ENCODE data around the gene GBX2. TPM values are rescaled to one million over a fixed set of nuclear protein-coding genes. Genes with fewer than 3 reads are reported as not detected.

Gene GBX2
- total and polyA plus RNA-seq, 2 of the 8 experiments (the other 6 are each of a cell fraction or from before 2014, with no cell fraction given): 0.38 to 0.89 TPM

- POLR2A ChIA-PET (ENCODE audit: partially characterized antibody): no interaction called here
Measured at GRCh38 chr2:236128321-236128720, 39.9 kb downstream of the GBX2 start.

More at GRCh38 chr2:236128321-236128720, 39.9 kb downstream of the GBX2 start:
- H3K4ac ChIP-seq (replicated peaks; ENCODE audit: insufficient read length, low read depth, low read length): no peak overlapping the region
- H3K4me3 ChIP-seq (ENCODE audit: extremely low read depth in 1 of 4, insufficient read depth in 2 of 4, low read depth in 3 of 4, low read length in 4 of 4): no peak overlapping the region
- H3K56ac ChIP-seq (replicated peaks; ENCODE audit: insufficient read length, low read depth, low read length): no peak overlapping the region
- DNase-seq (ENCODE audit: low read depth in 1 of 2, low spot score in 2 of 2) (no peak), FAIRE-seq (no peak)
- no peak overlapping the region for H2BK15ac ChIP-seq (ENCODE audit: low read length)
- no peaks in the 10 kb centered on the region for H3K23me2 ChIP-seq (ENCODE audit: low read depth, low read length)
- H3K9ac ChIP-seq (replicated peaks in 1 of 4; ENCODE audit: extremely low read depth in 1 of 4, low read depth in 3 of 4, low read length in 3 of 4): no peak overlapping the region
- no peak overlapping the region for H3K4me2 ChIP-seq (ENCODE audit: insufficient read depth in 1 of 2, low read depth in 2 of 2, low read length in 2 of 2)
- H2BK12ac ChIP-seq (ENCODE audit: low read depth, low read length): 0 out of 2 replicates have a peak overlapping the region, but pooled peaks have one; percentile 75
- H2BK5ac ChIP-seq (ENCODE audit: low read depth, low read length): 0 out of 2 replicates have a peak overlapping the region, but pooled peaks have one; percentile 5
- H4K91ac ChIP-seq (replicated peaks; ENCODE audit: insufficient read length, low read length): no peak overlapping the region
- H4K5ac ChIP-seq (ENCODE audit: insufficient read length, low read depth, low read length): no peak overlapping the region
- 92% methylated on average over 17 of the region's 17 CpGs; no CpG with 5 or more reads in 1 of the 2 experiments for WGBS, 2 experiments (ENCODE audit: extremely low coverage in 1 of 2, insufficient coverage in 1 of 2, insufficient read length in 1 of 2, insufficient replicate concordance in 2 of 2, low coverage in 1 of 2, low lambda C conversion rate in 2 of 2, missing lambda C conversion rate in 1 of 2)
- H2BK120ac ChIP-seq (replicated peaks; ENCODE audit: low read depth, low read length): no peak overlapping the region
- H3K27me3 ChIP-seq (replicated peaks in 1 of 4; ENCODE audit: control insufficient read depth in 3 of 4, extremely low read depth in 1 of 4, insufficient read depth in 3 of 4, low read length in 3 of 4): no peaks in the 10 kb centered on the region
- H3K79me1 ChIP-seq (ENCODE audit: low read depth, low read length): no peaks in the 10 kb centered on the region; the same call in 1 of the 2 replicates
- H3K18ac ChIP-seq (ENCODE audit: extremely low read depth, low read length): 0 out of 2 replicates have a peak overlapping the region, but pooled peaks have one; percentile 51
- no peak overlapping the region for H4K8ac ChIP-seq (ENCODE audit: extremely low read depth, insufficient read depth, low read length)
- H3K9me3 ChIP-seq (ENCODE audit: insufficient read depth in 2 of 2, low read depth in 1 of 2, low read length in 1 of 2): no peaks in the 10 kb centered on the region
- peaks cover 0 to 10% (median 4%) of the 10 kb centered on the region in 4 experiments; a peak in 4 of 7 replicates for H3K4me1 ChIP-seq (replicated peaks in 1 of 4; ENCODE audit: control insufficient read depth in 3 of 4, insufficient read depth in 4 of 4, low read length in 3 of 4)
- no peaks in the 10 kb centered on the region for H3K79me2 ChIP-seq (ENCODE audit: control insufficient read depth in 1 of 2, insufficient read depth in 2 of 2, low read length in 2 of 2)
- H2AK5ac ChIP-seq (ENCODE audit: low read depth, low read length): peak overlapping the region; percentile 84; the same call in 1 of the 2 replicates
- no peak overlapping the region for H3K27ac ChIP-seq (ENCODE audit: low read depth, low read length)
- peaks cover 1 to 4% of the 10 kb centered on the region in 2 experiments for H4K20me1 ChIP-seq (replicated peaks in 1 of 2; ENCODE audit: control insufficient read depth in 1 of 2, insufficient read depth in 2 of 2, low read length in 2 of 2)
- H2BK20ac ChIP-seq (ENCODE audit: low read length): no peak overlapping the region
- CTCF ChIA-PET (ENCODE audit: partially characterized antibody): interaction anchor here (1.0 to 3.0 kb wide), 4 partner anchors 10 to 165 kb away, joined by 3 to 10 read pairs (median 4); no protein-coding TSS in a partner anchor
- no peaks in the 10 kb centered on the region; a peak in 1 of 8 replicates for H3K36me3 ChIP-seq (ENCODE audit: control insufficient read depth in 2 of 4, insufficient read depth in 4 of 4, low read length in 3 of 4)
- no peak overlapping the region for H2AFZ ChIP-seq (ENCODE audit: low read length)
- no peak overlapping the region for H3K14ac ChIP-seq (ENCODE audit: insufficient read length)
- TF ChIP-seq TCF12 (IDR thresholded peaks at IDR 0.05; ENCODE audit: low read depth, low read length) (no peak), CBX8 (IDR thresholded peaks at IDR 0.05; ENCODE audit: borderline replicate concordance, low read depth, low read length) (no peak), PHF8 (conservative IDR thresholded peaks at IDR 0.05; ENCODE audit: low read depth, low read length) (no peak), TAF7 (optimal IDR thresholded peaks at IDR 0.05; ENCODE audit: borderline replicate concordance, low read depth, low read length) (no peak), BCL11A (IDR thresholded peaks at IDR 0.05; ENCODE audit: low read depth in 2 of 2, low read length in 2 of 2) (no peak), KDM1A (IDR thresholded peaks at IDR 0.05; ENCODE audit: borderline replicate concordance, low read length) (no peak), HDAC2 (IDR thresholded peaks at IDR 0.05; ENCODE audit: borderline replicate concordance in 1 of 2, low read depth in 2 of 2, low read length in 2 of 2) (no peak), SP2 (IDR thresholded peaks at IDR 0.05; ENCODE audit: low read length) (no peak), SIN3A (conservative IDR thresholded peaks at IDR 0.05 in 1 of 2, IDR thresholded peaks at IDR 0.05 in 1 of 2; ENCODE audit: low read depth in 1 of 2, low read length in 2 of 2) (no peak), SUZ12 (IDR thresholded peaks at IDR 0.05; ENCODE audit: low read length) (no peak), SRF (IDR thresholded peaks at IDR 0.05; ENCODE audit: low read depth, low read length) (no peak)
- no peak overlapping the region for H3K23ac ChIP-seq (ENCODE audit: insufficient read length)

All from H1 (cell line).